Heart left ventricle (tissue), 16 donors: ENCODE measurements around the gene AP1G2. TPM values are rescaled to one million over a fixed set of nuclear protein-coding genes. Genes with fewer than 3 reads are reported as not detected.
A peak's percentile ranks its signal among the peaks of the same experiment; 100 is the strongest.

Experiments
- ATAC-seq, 4 donors: fragments of 200-7000 bp; cut with Tn5 transposase; one replicate each; pipeline ENCODE4 v1.9.1; 2020 to 2022; ENCODE audit warnings: moderate library complexity in 4 of 4, mild to moderate bottlenecking in 3 of 4, moderate number of reproducible peaks in 1 of 4
- DNase-seq, 5 donors: peaks; one replicate each; pipeline ENCODE4 v3.0.0-alpha.2; 2020
- H3K27ac ChIP-seq, 12 donors: fragments of 200-600 bp; sonication (generic) in 4 of 12; one replicate each; pipeline versions ENCODE4 v1.5.0 to v1.8.0; 2016 to 2022; ENCODE audit warnings: mild to moderate bottlenecking in 2 of 12
- H3K27me3 ChIP-seq, 9 donors: fragments of 200-600 bp; sonication (generic) in 2 of 9; one replicate each; pipeline versions ENCODE4 v1.5.1 to v1.8.0; 2016 to 2022; ENCODE audit warnings: mild to moderate bottlenecking in 3 of 9
- H3K36me3 ChIP-seq, 9 donors: fragments of 200-600 bp; sonication (generic) in 2 of 9; one replicate each; pipeline versions ENCODE4 v1.5.0 to v1.8.0; 2018 to 2022; ENCODE audit warnings: mild to moderate bottlenecking in 2 of 9
- H3K4me1 ChIP-seq, 12 donors: fragments of 200-600 bp; sonication (generic) in 4 of 12; one replicate each; pipeline versions ENCODE4 v1.5.0 to v1.8.0; 2016 to 2022; ENCODE audit warnings: mild to moderate bottlenecking in 3 of 12
- H3K4me3 ChIP-seq, 12 donors: fragments of 200-600 bp; sonication (generic) in 4 of 12; one replicate each; pipeline versions ENCODE4 v1.5.0 to v1.8.0; 2017 to 2022; ENCODE audit warnings: mild to moderate bottlenecking in 9 of 12, moderate library complexity in 4 of 12
- H3K9me3 ChIP-seq, 12 donors: fragments of 200-600 bp; sonication (generic) in 4 of 12; one replicate each; pipeline versions ENCODE4 v1.5.0 to v1.8.0; 2016 to 2022; ENCODE audit warnings: mild to moderate bottlenecking in 1 of 12
- CTCF ChIP-seq, 12 donors: fragments of 200-600 bp; sonication (generic) in 4 of 12; IDR thresholded peaks; one replicate each; pipeline versions ENCODE4 v1.5.0 to v1.8.0; 2018 to 2022; ENCODE audit warnings: antibody characterized with exemption in 12 of 12, mild to moderate bottlenecking in 5 of 12
- POLR2A ChIP-seq, 2 donors: fragments of 450-650 bp; IDR thresholded peaks; one replicate each; pipeline ENCODE4 v1.6.1; 2017; ENCODE audit warnings: antibody characterized with exemption in 2 of 2, mild to moderate bottlenecking in 2 of 2, moderate library complexity in 2 of 2
- WGBS, 4 donors: extraction: QIAGEN DNeasy Blood & Tissue Kit in 2 of 4; methylation state at CpG; one replicate each; pipeline versions ENCODE4 v1.1.5 to v1.1.7; 2013 to 2018; 5-methylcytosine and 5-hydroxymethylcytosine counted together
- intact Hi-C, 10 donors: fragments of 100-400 bp; cut with DNase I; formaldehyde crosslinking; loops; one replicate each; pipeline versions ENCODE4 v1.11.1 to v1.14.2; 2022
- polyA plus RNA-seq, 2 donors: library from polyadenylated mRNA; stranded (reverse); fragments of 200-250 nt; gene quantifications; one replicate each; pipeline ENCODE4 v1.2.3, GENCODE V29; 2013
- total RNA-seq, 9 donors: library from RNA; depleted of rRNA in 2 of 9; stranded (reverse); fragments of >200 nt in 2 of 9; fragmentation: NEBNext Ultra II Directional in 3 of 9; extraction: Animal tissue kit (Norgen Biotek cat#: 25700) in 3 of 9; gene quantifications; one replicate each; pipeline versions ENCODE4 v1.1.0 to v1.2.4, GENCODE V29; 2016 to 2023
- donor health status: ischemic (EF 13 %, LVEDD 7.1; RV severe dilation, severe dysfunction).
- donor health status: healthy with polysubstance abuse.
- donor health status: DM: no; HTN: yes; CAD: no.
- donor health status: DM: no; HTN: no; CAD: no.
- donor health status: ischemic (EF 25% LVEDD 6.9; RV normal size, moderate dysfunction).
- donor health status: ischemic (EF 25% LVEDD 5.7; RV mildly dilated, moderate dysfunction).
- donor health status: healthy.
- donor health status: DM: yes; HTN: yes; CAD: no.
- donor health status: ischemic (EF 35%, LVEDD 5.7; RV mildly dilated, moderate dysfunction).
- donor health status: nonischemic (EF 11% LVEDD 7.7; RV severe dilation, severe dysfunction).
- donor health status: DM: yes; HTN: yes; CAD: no.
- donor health status: PGD.
- donor health status: ischemic (EF 29% LVEDD 5.4; RV normal size, mild dysfunction).
- donor health status: nonischemic (EF 23%, LVEDD 6.1; RV moderate dilation, normal function).

AP1G2 gene
- total and polyA plus RNA-seq, 11 donors: 7.2 to 33.8 (median 11.6) TPM

- H3K36me3 ChIP-seq: no peaks in the 10 kb centered on the region
- TF ChIP-seq CTCF (IDR thresholded peaks at IDR 0.05) (no peak), POLR2A (IDR thresholded peaks at IDR 0.05) (no peak)
- H3K4me1 ChIP-seq: peaks cover 0 to 10% (median 0%) of the 10 kb centered on the region in 12 donors
- H3K9me3 ChIP-seq: no peaks in the 10 kb centered on the region
- intact Hi-C loops: no loop called here
- DNase-seq: no peak
- H3K27ac ChIP-seq: no peak overlapping the region
- no peaks in the 10 kb centered on the region for H3K27me3 ChIP-seq
- WGBS, 4 donors: 65 to 75% (median 69%) methylated on average over 6 of the region's 6 CpGs
- no peak overlapping the region for H3K4me3 ChIP-seq
- ATAC-seq: peak in 1 of 4 donors; percentile 11
Measured at GRCh38 chr14:23605931-23606585, 38.5 kb upstream of the AP1G2 start.

- peaks cover 0 to 10% (median 0%) of the 10 kb centered on the region in 12 donors for H3K4me1 ChIP-seq
- WGBS, 4 donors: 55 to 72% (median 66%) methylated on average over 3 of the region's 3 CpGs
Measured at GRCh38 chr14:23604675-23605170, 37.1 kb upstream of the AP1G2 start.

GRCh38 chr14:23604148-23604547, 36.6 kb upstream of the AP1G2 start:
- Histone ChIP-seq H3K27me3 (no peaks in the 10 kb centered on the region), H3K4me1 (peaks cover 0 to 10% (median 0%) of the 10 kb centered on the region in 12 donors), H3K27ac (no peak overlapping the region), H3K4me3 (no peak overlapping the region), H3K9me3 (peaks cover 0 to 7% (median 0%) of the 10 kb centered on the region in 12 donors), H3K36me3 (no peaks in the 10 kb centered on the region)
- WGBS, 4 donors: 48 to 58% (median 50%) methylated on average over 2 of the region's 2 CpGs
- TF ChIP-seq CTCF (IDR thresholded peaks at IDR 0.05) (no peak), POLR2A (IDR thresholded peaks at IDR 0.05) (no peak)
- no peak for ATAC-seq
- no peak for DNase-seq
- intact Hi-C loops: no loop called here

More at GRCh38 chr14:23604675-23605170, 37.1 kb upstream of the AP1G2 start:
- DNase-seq: no peak
- no peak for ATAC-seq
- intact Hi-C loops: no loop called here
- no peaks in the 10 kb centered on the region for H3K36me3 ChIP-seq
- no peak for TF ChIP-seq POLR2A (IDR thresholded peaks at IDR 0.05)
- no peak for TF ChIP-seq CTCF (IDR thresholded peaks at IDR 0.05)
- no peak overlapping the region for H3K4me3 ChIP-seq
- no peak overlapping the region for H3K27ac ChIP-seq
- H3K9me3 ChIP-seq: peaks cover 0 to 1% (median 0%) of the 10 kb centered on the region in 12 donors
- no peaks in the 10 kb centered on the region for H3K27me3 ChIP-seq

GRCh38 chr14:23603103-23603502, 35.5 kb upstream of the AP1G2 start:
- DNase-seq (no peak), ATAC-seq (no peak)
- TF ChIP-seq CTCF (IDR thresholded peaks at IDR 0.05) (no peak), POLR2A (IDR thresholded peaks at IDR 0.05) (no peak)
- H3K9me3 ChIP-seq: peaks cover 0 to 7% (median 0%) of the 10 kb centered on the region in 12 donors
- intact Hi-C loops: no loop called here
- peaks cover 0 to 10% (median 0%) of the 10 kb centered on the region in 12 donors for H3K4me1 ChIP-seq
- 75 to 83% (median 82%) methylated on average over 2 of the region's 2 CpGs for WGBS, 4 donors
- H3K4me3 ChIP-seq: no peak overlapping the region
- no peak overlapping the region for H3K27ac ChIP-seq
- H3K36me3 ChIP-seq: no peaks in the 10 kb centered on the region
- no peaks in the 10 kb centered on the region for H3K27me3 ChIP-seq
